NCI-H2227 (cell line): Measurements from ENCODE around the gene KCNT1.

ENCODE experiments used
- DNase-seq: peaks from one replicate; lab custom pipeline; 2025; ENCODE audit not compliant: unreplicated experiment; lab: John Stamatoyannopoulos, UW

The KCNT1 gene

GRCh38 chr9:135744333-135745070 is 42.5 kb downstream of the KCNT1 start:
- DNase-seq = no peak

- no peak for DNase-seq
Measured at GRCh38 chr9:135745189-135745588, 43.2 kb downstream of the KCNT1 start.

DNA sequence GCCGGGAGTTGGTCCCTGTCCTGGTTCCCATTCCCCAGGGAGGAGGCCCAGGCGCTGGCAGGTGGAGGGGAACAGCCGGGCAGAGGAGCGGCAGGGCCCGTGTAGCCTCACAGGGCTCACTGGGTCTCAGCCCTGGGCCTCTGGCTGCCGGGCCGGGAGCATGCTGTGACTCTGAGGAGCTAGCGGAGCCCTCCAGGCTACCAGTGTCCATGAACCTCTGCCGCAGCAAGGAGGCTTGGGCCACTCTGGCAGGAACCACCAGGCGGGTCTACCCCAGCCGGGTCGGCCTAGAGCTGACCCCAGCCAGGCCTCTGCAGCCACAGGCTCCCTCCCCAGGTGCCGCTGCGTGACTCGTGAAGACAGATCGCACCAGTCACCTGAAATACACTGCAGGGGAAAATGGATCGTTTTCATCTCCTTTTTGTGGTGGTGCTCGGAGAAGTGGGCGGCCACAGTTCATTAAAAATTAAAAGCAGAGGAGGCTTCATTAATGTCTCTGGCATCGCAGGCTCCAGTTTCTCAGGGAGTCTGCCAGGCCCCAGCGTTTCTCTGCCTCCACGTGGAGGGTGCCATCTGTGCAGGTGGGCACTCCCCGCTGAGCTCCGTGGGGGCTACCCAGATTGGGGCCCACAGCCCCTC is 43.8 kb downstream of the KCNT1 start:
- DNase-seq = no peak

GRCh38 chr9:135746565-135746964 is 44.6 kb downstream of the KCNT1 start:
- DNase-seq = no peak

DNA sequence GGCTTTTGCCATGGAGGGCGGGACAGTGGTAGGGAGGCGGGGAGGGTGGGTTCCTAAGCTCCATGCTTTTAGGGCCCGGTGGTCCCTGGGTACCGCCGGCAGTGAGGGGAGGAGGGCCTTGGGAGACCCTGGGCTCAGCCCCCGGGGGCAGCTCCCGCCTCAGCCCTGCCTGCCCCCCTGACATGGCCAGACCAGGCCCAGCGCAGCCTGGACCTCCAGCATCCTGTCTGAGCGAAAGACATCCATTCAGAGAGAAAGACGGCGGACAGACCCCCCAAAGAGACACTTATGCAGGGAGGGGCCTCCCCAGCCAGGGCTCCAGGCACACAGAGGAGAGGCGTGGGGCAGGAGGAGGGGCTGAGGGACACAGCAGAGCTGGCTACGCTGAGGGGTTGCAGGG is 45.3 kb downstream of the KCNT1 start:
- no peak for DNase-seq

DNA sequence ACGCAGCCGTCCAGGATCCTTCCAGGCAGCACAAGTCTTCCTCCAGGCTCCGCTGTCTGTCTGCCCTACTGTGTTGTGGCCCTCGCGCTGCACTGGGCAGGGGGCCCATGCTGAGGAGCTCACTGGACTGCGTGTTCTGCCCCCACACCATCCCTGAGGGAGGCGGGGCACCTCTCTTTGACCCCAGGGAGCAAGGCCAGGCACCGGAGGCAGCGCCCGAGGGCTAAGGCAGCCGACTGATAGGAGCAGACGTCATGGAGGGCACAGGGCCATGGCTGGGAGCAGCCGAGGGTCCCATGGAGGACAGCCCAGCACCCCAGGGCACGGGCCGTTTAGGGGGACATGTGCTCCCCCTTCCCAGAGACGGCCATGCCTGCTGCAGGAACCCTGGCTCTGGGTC is 46.7 kb downstream of the KCNT1 start:
- DNase-seq = no peak

DNA sequence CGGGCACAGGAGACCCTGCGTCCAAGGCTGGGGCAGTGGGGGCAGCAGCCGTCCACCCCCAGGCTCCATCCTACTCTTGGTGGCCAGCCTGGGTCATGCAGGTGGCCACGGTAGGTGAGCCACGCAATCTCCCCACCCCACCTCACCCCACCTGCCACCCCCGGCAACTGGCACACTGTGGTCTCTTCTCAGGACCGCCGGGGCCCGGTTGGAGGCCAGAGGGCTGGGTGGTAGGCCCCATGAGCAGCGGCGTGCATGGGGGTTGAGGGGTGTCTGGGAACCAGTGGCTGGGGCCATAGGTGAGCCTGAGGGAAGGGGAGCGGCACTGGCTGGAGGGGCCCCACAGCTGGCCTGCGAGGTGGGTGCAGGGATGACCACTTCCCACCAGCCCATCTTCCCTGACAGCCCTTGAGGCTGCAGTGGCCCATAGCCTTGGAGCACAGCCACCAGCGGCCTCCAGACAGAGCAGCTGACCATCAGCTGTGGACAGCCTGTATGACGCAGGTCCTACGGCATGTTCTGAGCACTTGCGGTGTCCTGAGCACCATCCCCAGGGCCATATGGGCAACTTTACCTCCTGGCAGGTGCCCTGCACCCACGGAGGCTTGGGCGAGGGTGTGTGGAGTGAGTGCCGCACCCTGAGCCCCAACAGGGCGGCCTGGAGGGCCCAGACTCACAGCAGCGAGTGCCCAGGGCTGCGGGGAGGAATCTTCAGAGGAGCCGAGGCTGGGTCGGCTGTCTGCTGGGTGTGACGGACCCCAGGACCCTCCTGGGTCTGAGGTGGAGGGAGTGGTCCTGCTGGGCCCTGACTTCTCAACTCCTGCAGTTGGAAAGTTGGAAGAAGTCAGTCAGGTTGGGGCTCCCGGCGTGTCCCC is 47.4 kb downstream of the KCNT1 start:
- DNase-seq = no peak

- no peak for DNase-seq
Measured at GRCh38 chr9:135750786-135751185, 48.8 kb downstream of the KCNT1 start.

DNA sequence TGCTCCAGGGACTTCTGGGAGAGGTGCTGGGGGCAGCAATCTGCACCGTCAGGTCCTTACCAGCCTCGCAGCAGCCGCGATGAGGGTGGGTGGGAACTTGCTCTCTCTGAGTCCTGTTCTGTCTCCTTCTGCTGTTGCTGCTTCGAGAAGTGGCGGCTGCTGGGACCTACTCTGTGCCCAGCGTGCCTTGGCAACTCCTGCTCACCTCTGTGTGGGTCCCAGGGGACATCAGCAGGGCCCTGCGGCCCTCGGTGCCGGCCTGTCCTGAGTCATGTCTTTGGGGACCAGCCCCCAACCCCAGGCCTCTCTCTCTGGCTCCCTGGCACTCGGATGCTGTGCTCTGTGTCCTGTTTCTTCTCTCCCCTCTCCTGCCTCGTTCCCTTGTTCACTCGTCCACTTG is 49.5 kb downstream of the KCNT1 start:
- no peak for DNase-seq

DNA sequence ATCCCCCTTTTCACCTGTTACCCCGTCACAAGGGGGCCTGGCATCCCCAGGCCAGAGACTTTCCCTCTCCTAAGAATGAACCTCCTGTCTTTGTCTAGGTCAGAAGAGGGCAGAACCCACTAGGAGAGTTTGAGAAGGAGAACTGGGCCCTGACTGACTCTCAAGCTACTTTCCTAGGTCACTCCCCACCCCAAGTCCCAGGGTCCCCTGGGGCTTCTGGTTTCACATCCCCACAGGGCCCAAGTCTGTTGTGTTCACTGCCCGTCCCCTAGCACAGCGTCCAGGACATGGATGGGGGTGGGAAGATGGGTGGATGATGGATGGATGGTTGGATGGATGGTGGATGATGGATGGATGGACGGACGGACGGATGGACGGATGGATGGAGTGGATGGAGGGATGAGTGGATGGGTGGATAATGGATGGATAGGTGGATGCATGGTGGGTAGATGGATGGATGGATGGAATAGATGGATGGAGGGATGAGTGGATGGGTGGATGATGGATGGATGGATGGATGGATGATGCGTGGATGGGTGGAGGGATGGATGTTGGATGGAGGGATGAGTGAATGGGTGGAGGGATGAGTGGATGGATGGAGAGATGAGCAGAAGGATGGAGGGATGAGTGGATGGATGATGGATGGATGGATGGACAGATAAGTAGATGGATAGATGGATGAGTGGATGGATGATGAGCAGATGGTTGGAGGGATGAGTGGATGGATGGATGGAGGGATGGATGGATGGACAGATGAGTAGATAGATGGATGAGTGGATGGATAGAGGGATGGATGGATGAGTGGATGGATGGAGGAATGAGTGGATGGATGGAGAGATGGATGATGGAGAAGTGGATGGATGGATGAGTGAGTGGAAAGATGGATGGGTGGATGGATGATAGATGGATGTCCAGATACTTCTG is 50.6 kb downstream of the KCNT1 start:
- DNase-seq = no peak

GRCh38 chr9:135753391-135754105 is 51.6 kb downstream of the KCNT1 start:
- DNase-seq = no peak

GRCh38 chr9:135756576-135756975 is 54.6 kb downstream of the KCNT1 start:
- DNase-seq = no peak

GRCh38 chr9:135757356-135757755 is 55.4 kb downstream of the KCNT1 start:
- no peak for DNase-seq

- no peak for DNase-seq
Measured at GRCh38 chr9:135758056-135758455, 56.1 kb downstream of the KCNT1 start.

DNA sequence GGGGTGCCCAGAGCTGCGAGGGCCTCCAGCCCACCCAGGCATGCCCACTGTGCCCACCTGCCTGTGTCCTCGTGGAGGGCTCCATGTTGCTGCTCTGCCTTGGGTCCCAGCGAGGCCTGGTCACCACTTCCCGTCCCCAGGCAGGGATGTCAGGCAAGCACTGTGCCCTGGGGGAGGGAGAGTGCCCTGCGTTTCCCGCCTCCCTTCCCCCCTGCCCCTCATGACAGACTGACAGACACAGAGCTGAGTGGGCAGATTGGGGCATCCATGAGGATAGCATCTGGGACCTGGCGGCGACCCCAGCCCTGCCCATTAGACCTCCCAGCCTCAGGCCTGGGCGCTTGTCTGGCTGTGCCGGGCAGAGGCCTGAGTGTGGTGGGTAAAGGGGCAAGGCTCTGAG is 56.9 kb downstream of the KCNT1 start:
- no peak for DNase-seq

- no peak for DNase-seq
Measured at GRCh38 chr9:135759676-135760300, 57.8 kb downstream of the KCNT1 start.

- DNase-seq = no peak
Measured at GRCh38 chr9:135760465-135760864, 58.5 kb downstream of the KCNT1 start.

DNA sequence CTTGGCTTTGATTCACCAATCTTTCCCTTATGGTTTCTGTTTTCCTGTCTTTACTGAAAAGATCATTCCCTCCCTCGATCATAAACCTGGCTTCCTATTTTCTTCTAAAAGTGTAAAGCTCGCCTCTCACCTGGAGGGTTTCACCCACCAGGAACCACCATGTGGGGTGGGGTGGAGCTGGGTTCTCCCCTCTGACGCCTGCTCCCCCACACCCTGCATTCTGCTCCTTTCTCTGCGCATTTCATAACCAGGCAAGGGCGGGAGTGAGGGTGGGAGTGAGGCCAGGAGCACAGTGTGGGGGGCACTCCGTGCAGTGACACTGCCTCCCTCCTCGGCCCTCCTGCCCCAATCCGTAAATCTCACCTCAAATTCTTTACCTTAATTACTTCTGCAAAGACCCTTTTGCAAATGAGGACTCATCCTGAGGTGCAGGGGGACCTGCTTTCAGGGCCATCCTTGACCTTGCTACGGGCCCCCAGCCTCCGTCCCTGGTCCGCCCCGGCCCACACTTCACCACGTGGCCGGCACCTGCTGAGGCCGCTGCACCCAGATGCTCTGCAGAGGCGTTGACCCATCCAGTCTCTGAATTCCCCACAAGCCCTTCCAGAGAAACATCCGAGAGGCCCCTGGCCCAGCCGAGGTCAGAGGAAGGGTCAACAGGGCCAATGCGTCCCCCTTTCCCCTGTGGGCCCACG is 59.3 kb downstream of the KCNT1 start:
- no peak for DNase-seq

DNA sequence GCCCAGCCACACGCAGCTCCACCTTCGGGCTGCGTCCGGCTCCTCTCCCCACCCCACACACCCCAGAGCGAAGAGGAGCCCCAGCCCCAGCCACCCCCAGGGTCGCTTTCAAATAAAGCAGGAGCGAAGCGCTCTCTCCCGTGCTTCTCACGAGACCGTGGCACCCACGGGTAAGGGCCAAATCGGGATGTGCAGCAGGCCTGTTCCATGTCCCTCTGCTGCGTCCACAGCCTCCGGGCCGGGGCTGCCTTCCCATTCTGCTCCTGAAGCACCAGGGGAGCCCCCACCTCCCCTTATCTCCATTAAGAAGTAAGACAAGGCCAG is 59.8 kb downstream of the KCNT1 start:
- DNase-seq = no peak
